PFSK-1 (cell line): ENCODE data around the gene MVK.

Experiments used
- FOXP2 ChIP-seq: optimal IDR thresholded peaks from 2 replicates; pipeline ENCODE3; 2011; ENCODE audit warnings: borderline replicate concordance, control low read depth, inconsistent platforms; ENCODE audit not compliant: insufficient read depth; ENCODE audit errors: extremely low read length, extremely low read depth
- POLR2AphosphoS5 ChIP-seq: IDR thresholded peaks from 2 replicates; pipeline ENCODE4 v1.6.1; 2012; ENCODE audit warnings: low read depth, mild to moderate bottlenecking, control low read depth, low read length, moderate library complexity
- REST ChIP-seq, 2 experiments: IDR thresholded peaks; 2 replicates each; pipeline versions ENCODE4 v1.6.1 to v1.8.0; 2011 to 2012; ENCODE audit warnings: low read depth in 2 of 2, low read length in 2 of 2, control low read depth in 1 of 2, inconsistent platforms in 1 of 2, mild to moderate bottlenecking in 1 of 2, moderate library complexity in 1 of 2; ENCODE audit not compliant: insufficient read depth in 1 of 2
- SIN3A ChIP-seq: IDR thresholded peaks from 2 replicates; pipeline ENCODE4 v1.6.1; 2012; ENCODE audit warnings: mild to moderate bottlenecking, low read length, moderate library complexity, borderline replicate concordance; ENCODE audit not compliant: insufficient read depth
- TAF1 ChIP-seq: IDR thresholded peaks from 2 replicates; pipeline ENCODE4 v1.6.1; 2012; ENCODE audit warnings: low read length, control low read depth, borderline replicate concordance; ENCODE audit not compliant: insufficient read depth

Gene MVK

GRCh38 chr12:109568486-109568885 lies 5.1 kb upstream of the MVK start:
- TF ChIP-seq REST (IDR thresholded peaks at IDR 0.05; ENCODE audit: insufficient read depth in 1 of 2, low read depth in 2 of 2, low read length in 2 of 2) (no peak), SIN3A (no peak), POLR2AphosphoS5 (no peak), TAF1 (no peak), FOXP2 (no peak)

GRCh38 chr12:109571773-109572505 lies 1.7 kb upstream of the MVK start:
- TF ChIP-seq TAF1, result no peak
- no peak for TF ChIP-seq SIN3A
- TF ChIP-seq REST (IDR thresholded peaks at IDR 0.05; ENCODE audit: insufficient read depth in 1 of 2, low read depth in 2 of 2, low read length in 2 of 2), result no peak
- TF ChIP-seq FOXP2, result no peak
- TF ChIP-seq POLR2AphosphoS5, result no peak

GRCh38 chr12:109572506-109572845 lies 1.1 kb upstream of the MVK start:
- TF ChIP-seq FOXP2, result no peak
- TF ChIP-seq POLR2AphosphoS5, result no peak
- TF ChIP-seq REST (IDR thresholded peaks at IDR 0.05; ENCODE audit: insufficient read depth in 1 of 2, low read depth in 2 of 2, low read length in 2 of 2), result no peak
- no peak for TF ChIP-seq SIN3A
- TF ChIP-seq TAF1, result no peak

- TF ChIP-seq TAF1, result no peak
- no peak for TF ChIP-seq FOXP2
Observed at GRCh38 chr12:109573914-109574244, 285 bp downstream of the MVK start.

- TF ChIP-seq SIN3A (no peak), REST (IDR thresholded peaks at IDR 0.05; ENCODE audit: insufficient read depth in 1 of 2, low read depth in 2 of 2, low read length in 2 of 2) (no peak), FOXP2 (no peak), TAF1 (no peak), POLR2AphosphoS5 (no peak)
Observed at GRCh38 chr12:109575683-109576082, 2.1 kb downstream of the MVK start.
